Measurements from ENCODE around the gene OR52M1.

The OR52M1 gene

GRCh38 chr11:4569075-4569474 lies 24.1 kb downstream of the OR52M1 start:
- DNase-seq (ENCODE audit: low read depth): no peak

- DNase-seq (ENCODE audit: low read depth): no peak
Observed at GRCh38 chr11:4576880-4577279, 31.9 kb downstream of the OR52M1 start.

GRCh38 chr11:4577761-4578160 lies 32.8 kb downstream of the OR52M1 start:
- DNase-seq (ENCODE audit: low read depth): no peak

GRCh38 chr11:4578624-4579023 lies 33.6 kb downstream of the OR52M1 start:
- DNase-seq (ENCODE audit: low read depth): no peak

GRCh38 chr11:4580124-4580523 lies 35.1 kb downstream of the OR52M1 start:
- no peak for DNase-seq (ENCODE audit: low read depth)

GRCh38 chr11:4581443-4581842 lies 36.5 kb downstream of the OR52M1 start, which contains the start of gene OR52I2:
OR52I2 (plus strand) TSS chr11:4581743.
- no peak for DNase-seq (ENCODE audit: low read depth)

- DNase-seq (ENCODE audit: low read depth): no peak
Observed at GRCh38 chr11:4589017-4589416, 44.0 kb downstream of the OR52M1 start.

- no peak for DNase-seq (ENCODE audit: low read depth)
Observed at GRCh38 chr11:4593739-4594138, 48.7 kb downstream of the OR52M1 start, which contains the start of gene OR52I1. OR52I1 (plus strand) TSS chr11:4594039; CDS start chr11:4594039, 0 bp downstream.

All from activated gamma-delta T cell treated with anti-CD3 and anti-CD28 coated beads, Interleukin-2, amount 50 U/mL, for 16 hours (primary cell).